ENCODE data around the gene ZNF414. TPM values are rescaled to one million over a fixed set of nuclear protein-coding genes. Genes with fewer than 3 reads are reported as not detected.

The ZNF414 gene
- total and polyA plus RNA-seq, 2 experiments from 2014 or later: 5.7 to 54.3 TPM

- H3K9me3 ChIP-seq (ENCODE audit: low read depth): no peaks in the 10 kb centered on the region
- H3K79me2 ChIP-seq: peaks cover 97% of the 10 kb centered on the region
- H3K27me3 ChIP-seq: no peaks in the 10 kb centered on the region
- no peaks in the 10 kb centered on the region for H3K4me1 ChIP-seq (ENCODE audit: insufficient read depth)
- no peak overlapping the region for H3K27ac ChIP-seq
- peaks cover 63% of the 10 kb centered on the region for H4K20me1 ChIP-seq (ENCODE audit: insufficient read depth, poor library complexity, severe bottlenecking)
- peaks cover 6% of the 10 kb centered on the region for H3K36me3 ChIP-seq (replicated peaks; ENCODE audit: insufficient read depth, low read depth)
- WGBS (ENCODE audit: low lambda C conversion rate, missing lambda C conversion rate): 89% methylated on average over 4 of the region's 4 CpGs
- no peak for DNase-seq (ENCODE audit: low spot score)
- H3K4me3 ChIP-seq: no peak overlapping the region
- no peak overlapping the region for H2AFZ ChIP-seq
- no peak overlapping the region for H3K4me2 ChIP-seq
- TF ChIP-seq CTCF (IDR thresholded peaks at IDR 0.05; ENCODE audit: poor library complexity) (no peak), EZH2phosphoT487 (IDR thresholded peaks at IDR 0.05; ENCODE audit: low read depth, severe bottlenecking, unreplicated experiment) (no peak), EZH2 (IDR thresholded peaks at IDR 0.05; ENCODE audit: borderline replicate concordance) (no peak)
- no peaks in the 10 kb centered on the region for H3K9me2 ChIP-seq (replicated peaks; ENCODE audit: insufficient read depth)
These were observed 36.1 kb downstream of the ZNF414 start for GRCh38 chr19:8477889-8478288.

DNA sequence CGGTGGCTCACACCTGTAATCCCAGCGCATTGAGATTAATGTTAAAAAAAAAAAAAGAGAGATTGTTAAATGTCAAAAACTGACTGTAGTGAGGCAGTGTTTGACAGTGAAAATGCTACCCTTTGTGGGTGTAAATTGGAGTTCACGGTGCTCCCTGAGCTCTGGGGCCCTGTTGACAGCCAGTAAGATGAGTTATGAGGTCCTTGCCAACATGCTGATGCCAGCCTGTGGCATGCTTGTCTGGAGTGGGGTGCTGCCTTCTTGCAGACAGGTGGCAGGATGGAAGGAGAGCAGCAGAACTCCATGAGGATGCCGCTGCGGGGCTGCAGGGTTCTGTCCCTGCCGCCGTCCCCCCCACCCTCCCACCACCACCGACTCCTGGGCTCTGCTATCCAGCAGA is 37.4 kb downstream of the ZNF414 start:
- no peak overlapping the region for H2AFZ ChIP-seq
- peaks cover 99% of the 10 kb centered on the region for H3K79me2 ChIP-seq
- H3K4me3 ChIP-seq: no peak overlapping the region
- no peak overlapping the region for H3K27ac ChIP-seq
- no peak for TF ChIP-seq EZH2phosphoT487 (IDR thresholded peaks at IDR 0.05; ENCODE audit: low read depth, severe bottlenecking, unreplicated experiment)
- TF ChIP-seq CTCF (IDR thresholded peaks at IDR 0.05; ENCODE audit: poor library complexity): no peak
- TF ChIP-seq EZH2 (IDR thresholded peaks at IDR 0.05; ENCODE audit: borderline replicate concordance): no peak
- peaks cover 56% of the 10 kb centered on the region for H4K20me1 ChIP-seq (ENCODE audit: insufficient read depth, poor library complexity, severe bottlenecking)
- no peaks in the 10 kb centered on the region for H3K4me1 ChIP-seq (ENCODE audit: insufficient read depth)
- H3K9me3 ChIP-seq (ENCODE audit: low read depth): no peaks in the 10 kb centered on the region
- H3K36me3 ChIP-seq (replicated peaks; ENCODE audit: insufficient read depth, low read depth): peaks cover 6% of the 10 kb centered on the region
- H3K4me2 ChIP-seq: no peak overlapping the region
- H3K27me3 ChIP-seq: no peaks in the 10 kb centered on the region
- no peak for DNase-seq (ENCODE audit: low spot score)
- no peaks in the 10 kb centered on the region for H3K9me2 ChIP-seq (replicated peaks; ENCODE audit: insufficient read depth)
- 91% methylated on average over 8 of the region's 8 CpGs for WGBS (ENCODE audit: low lambda C conversion rate, missing lambda C conversion rate)

DNA sequence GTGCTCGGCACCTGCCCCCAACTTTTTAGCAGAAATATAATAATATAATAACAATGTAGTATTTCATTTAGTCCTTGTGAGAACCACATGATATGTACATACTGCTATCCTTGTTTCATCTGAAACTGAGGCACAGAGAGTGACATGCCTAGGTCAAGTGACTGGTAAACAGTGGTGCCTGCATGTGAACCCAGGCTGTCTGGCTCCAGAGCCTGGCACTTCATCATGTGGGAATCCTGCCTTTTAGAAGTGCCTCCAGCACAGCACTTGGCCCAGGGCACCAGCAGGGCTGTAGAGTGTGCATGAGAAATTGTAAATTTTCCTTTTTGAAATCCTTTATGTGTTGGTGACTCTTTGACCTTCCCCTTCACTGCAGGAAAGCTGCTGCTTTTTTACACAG is 39.0 kb downstream of the ZNF414 start:
- Histone ChIP-seq H2AFZ (no peak overlapping the region), H3K27me3 (no peaks in the 10 kb centered on the region), H4K20me1 (ENCODE audit: insufficient read depth, poor library complexity, severe bottlenecking) (peaks cover 52% of the 10 kb centered on the region), H3K4me2 (no peak overlapping the region), H3K79me2 (peaks cover 99% of the 10 kb centered on the region), H3K4me3 (no peak overlapping the region), H3K36me3 (replicated peaks; ENCODE audit: insufficient read depth, low read depth) (peaks cover 6% of the 10 kb centered on the region), H3K9me3 (ENCODE audit: low read depth) (no peaks in the 10 kb centered on the region), H3K27ac (no peak overlapping the region), H3K4me1 (ENCODE audit: insufficient read depth) (no peaks in the 10 kb centered on the region), H3K9me2 (replicated peaks; ENCODE audit: insufficient read depth) (no peaks in the 10 kb centered on the region)
- DNase-seq (ENCODE audit: low spot score): no peak
- TF ChIP-seq CTCF (IDR thresholded peaks at IDR 0.05; ENCODE audit: poor library complexity) (no peak), EZH2 (IDR thresholded peaks at IDR 0.05; ENCODE audit: borderline replicate concordance) (no peak), EZH2phosphoT487 (IDR thresholded peaks at IDR 0.05; ENCODE audit: low read depth, severe bottlenecking, unreplicated experiment) (no peak)
- 100% methylated on average over 1 of the region's 1 CpG for WGBS (ENCODE audit: low lambda C conversion rate, missing lambda C conversion rate)

Measured in hepatocyte (in vitro differentiated cells).